GM13977 (cell line): ENCODE data around the gene ARHGEF39.

Experiments
- DNase-seq: peaks from one replicate; pipeline ENCODE4 v3.0.0; 2012; ENCODE audit warnings: low spot score
- CTCF ChIP-seq: IDR thresholded peaks from 2 replicates; pipeline ENCODE4 v1.5.1; 2012; ENCODE audit warnings: mild to moderate bottlenecking, control low read depth; ENCODE audit not compliant: insufficient read depth; ENCODE audit errors: extremely low read depth, missing control alignments
- in situ Hi-C: fragments of 300-500 bp; cut with MboI; formaldehyde crosslinking; loops from one replicate; pipeline ENCODE4 v1.12.0; 2022; ENCODE audit warnings: low sequenced_read_pairs, low pct_unique_long_range_greater_than_20kb, mixed read lengths, inconsistent platforms; ENCODE audit not compliant: unreplicated experiment

Gene ARHGEF39

GRCh38 chr9:35702696-35703095 lies 37.7 kb upstream of the ARHGEF39 start:
- DNase-seq, result no peak

GRCh38 chr9:35700942-35701341 lies 35.9 kb upstream of the ARHGEF39 start:
- in situ Hi-C loops, result no loop called here
- DNase-seq, result no peak
- no peak for TF ChIP-seq CTCF

More at GRCh38 chr9:35702696-35703095, 37.7 kb upstream of the ARHGEF39 start:
- in situ Hi-C loops, result no loop called here
- no peak for TF ChIP-seq CTCF

DNA sequence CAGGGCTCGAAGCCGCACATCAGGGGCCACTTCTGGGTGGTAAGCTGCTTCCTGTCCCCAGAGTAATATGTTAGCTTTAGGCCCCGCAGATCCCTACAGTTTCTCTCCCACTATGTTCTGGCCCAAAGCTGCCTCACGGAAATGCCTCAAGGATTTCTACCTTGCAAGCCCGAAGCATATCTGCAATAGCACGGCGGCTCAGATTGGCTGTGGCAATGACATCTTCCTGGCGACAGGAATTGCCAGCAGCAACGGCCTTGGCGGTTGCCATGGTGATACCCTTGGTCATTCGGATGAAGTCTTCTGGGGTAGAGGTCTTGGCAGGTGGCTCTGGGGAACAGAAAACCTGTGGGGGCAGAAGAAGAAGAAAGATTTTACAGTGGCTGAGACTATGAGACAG lies 35.0 kb upstream of the ARHGEF39 start:
- no peak for DNase-seq
- in situ Hi-C loops, result no loop called here

GRCh38 chr9:35698231-35698630 lies 33.2 kb upstream of the ARHGEF39 start:
- TF ChIP-seq CTCF, result no peak
- in situ Hi-C loops, result no loop called here
- DNase-seq, result no peak

More for the DNA sequence above, 35.0 kb upstream of the ARHGEF39 start:
- TF ChIP-seq CTCF, result no peak

DNA sequence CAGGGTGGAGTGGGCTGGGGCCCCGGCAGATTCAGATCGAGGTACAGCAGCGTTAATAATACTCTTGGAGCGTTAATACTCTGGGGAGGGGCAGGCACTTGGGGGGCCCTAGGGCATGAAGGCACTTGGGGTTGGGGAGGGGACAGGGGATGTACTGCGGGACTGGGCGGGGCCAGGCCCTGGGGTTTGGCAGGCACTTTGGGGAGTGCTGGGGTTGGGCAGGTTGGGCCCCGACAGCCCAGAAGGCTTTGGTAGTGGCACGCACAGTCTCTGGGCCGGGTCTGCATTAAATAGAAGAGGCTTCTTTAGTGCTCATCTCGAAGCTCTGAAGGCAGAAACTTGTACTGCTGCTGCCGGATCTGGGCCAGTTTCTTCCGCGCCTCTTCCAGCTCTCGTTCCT lies 32.5 kb upstream of the ARHGEF39 start:
- in situ Hi-C loops, result no loop called here
- TF ChIP-seq CTCF, result no peak
- DNase-seq, result no peak

- in situ Hi-C loops, result no loop called here
- DNase-seq, result peak; percentile 83
- peak; percentile 94 for TF ChIP-seq CTCF
Measured at GRCh38 chr9:35696520-35697215, 31.7 kb upstream of the ARHGEF39 start.
